Effector CD8-positive, alpha-beta T cell (primary cell): ENCODE data around the gene NAA40.
"Not testable (repeated sequence)": the region's sequence is repeated elsewhere in the genome, so short reads cannot be mapped to it uniquely, and the experiment has no call there.

Experiments used
- DNase-seq: peaks from one replicate; lab custom pipeline; 2025; lab: John Stamatoyannopoulos, UW

NAA40 gene

GRCh38 chr11:63939397-63939891 is 642 bp downstream of the NAA40 start:
- DNase-seq: no peak

DNA sequence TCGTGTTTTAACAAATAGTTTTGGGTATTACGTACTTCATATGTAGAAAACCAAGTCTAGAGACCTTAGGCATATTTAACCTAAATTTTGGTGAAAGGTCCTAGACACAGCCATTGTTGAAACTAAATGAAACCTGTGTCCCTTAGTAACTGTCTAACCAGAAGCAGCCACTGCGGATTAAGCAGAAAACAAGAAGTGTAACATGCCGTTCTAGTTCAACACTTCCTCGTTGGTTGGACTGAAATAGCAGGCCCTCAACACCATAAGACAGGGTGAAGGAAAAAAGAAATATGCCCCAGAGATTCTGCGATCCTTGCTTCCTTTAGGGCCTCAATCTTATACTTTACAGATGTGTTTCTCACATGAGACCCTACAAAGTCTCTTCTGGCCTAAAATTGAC is 2.0 kb downstream of the NAA40 start:
- no peak for DNase-seq

DNA sequence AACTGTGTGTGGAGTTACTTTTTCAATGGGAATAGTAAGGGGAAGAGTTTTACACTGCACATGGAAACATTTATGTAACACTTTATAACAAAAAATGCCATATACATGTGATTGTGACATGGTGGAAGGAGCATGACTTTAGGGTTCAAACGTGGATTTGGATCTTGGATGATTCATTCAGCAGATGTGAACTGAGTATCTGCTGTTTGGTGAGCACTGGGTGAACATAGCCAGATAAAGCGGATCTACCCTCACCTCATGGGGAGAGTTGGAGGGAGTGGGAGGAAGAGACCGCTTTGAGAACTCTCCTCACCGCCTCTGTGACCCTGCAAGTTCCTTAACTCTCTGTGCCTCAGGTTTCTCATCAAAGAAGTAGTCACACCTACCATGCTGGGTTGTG is 3.1 kb downstream of the NAA40 start:
- no peak for DNase-seq

DNA sequence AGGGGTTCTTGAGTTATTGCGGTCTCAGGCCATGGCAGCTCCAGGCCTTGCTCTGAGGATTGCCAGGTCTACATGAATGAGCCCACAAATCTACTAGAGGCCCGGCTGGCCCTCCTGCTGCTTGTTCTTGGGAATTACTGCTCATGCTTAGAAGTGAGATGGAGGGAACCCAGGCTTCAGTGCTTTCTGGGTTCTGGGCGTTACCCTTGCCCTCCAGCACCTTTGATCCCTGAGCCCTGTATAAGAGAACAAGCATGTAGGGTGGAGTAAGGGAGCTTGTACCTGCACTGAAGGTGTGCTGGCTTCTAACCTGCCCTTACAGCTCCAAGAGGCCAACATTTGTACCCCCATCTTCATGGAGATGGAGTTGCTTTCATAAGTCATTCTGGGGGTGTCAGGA is 4.0 kb downstream of the NAA40 start:
- no peak for DNase-seq

DNA sequence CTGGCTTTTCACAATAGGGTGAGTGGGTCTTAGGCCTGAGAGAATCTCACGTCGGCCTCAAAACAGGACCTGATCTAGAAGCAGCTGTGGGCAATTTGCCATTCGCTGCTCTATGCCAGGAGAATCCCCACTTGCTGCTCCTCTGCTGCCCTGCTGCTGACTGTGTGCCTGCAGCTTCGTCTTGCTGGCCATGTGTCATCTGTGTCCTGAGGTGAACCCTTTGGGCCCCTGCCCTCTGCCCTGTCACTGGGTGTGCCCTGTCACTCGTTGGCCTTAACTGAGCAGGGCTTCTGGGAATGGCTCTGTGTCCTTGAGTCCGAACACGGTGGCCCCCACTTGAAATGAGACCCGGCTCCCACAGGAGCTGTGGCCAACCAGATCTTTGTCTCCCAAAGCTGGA is 6.2 kb downstream of the NAA40 start:
- no peak for DNase-seq

DNA sequence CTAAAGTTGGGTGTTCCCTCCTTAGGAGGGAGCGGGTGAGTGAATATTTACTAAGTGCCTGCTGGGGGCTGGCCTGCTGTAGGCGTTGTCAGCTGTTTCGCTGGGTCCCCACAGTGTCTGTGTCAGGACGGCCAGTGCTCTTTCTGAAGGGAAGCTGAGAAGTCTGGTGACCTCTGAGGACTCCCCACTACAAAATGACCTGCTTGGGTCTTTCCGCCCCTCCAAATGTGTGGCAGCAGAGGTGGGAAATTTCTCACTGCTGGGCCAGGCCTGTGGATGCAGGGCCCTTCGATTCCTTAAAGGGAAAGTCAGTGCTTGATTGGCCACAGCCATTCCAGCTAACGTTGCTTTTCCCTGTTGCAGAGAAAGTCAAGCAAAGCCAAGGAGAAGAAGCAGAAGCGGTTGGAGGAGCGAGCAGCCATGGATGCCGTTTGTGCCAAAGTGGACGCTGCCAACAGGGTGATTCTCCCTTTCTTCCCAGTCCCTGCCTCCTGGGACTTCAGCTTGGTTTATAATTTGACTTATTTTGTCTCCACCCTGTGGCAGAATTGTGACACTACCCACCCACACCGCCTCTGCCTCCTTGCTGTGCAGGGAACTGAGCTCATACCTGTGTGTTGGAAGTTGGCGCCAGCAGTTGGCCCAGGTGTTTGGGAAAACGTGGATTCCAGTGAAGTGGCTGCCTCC is 6.8 kb downstream of the NAA40 start:
- peak; percentile 8 for DNase-seq

DNA sequence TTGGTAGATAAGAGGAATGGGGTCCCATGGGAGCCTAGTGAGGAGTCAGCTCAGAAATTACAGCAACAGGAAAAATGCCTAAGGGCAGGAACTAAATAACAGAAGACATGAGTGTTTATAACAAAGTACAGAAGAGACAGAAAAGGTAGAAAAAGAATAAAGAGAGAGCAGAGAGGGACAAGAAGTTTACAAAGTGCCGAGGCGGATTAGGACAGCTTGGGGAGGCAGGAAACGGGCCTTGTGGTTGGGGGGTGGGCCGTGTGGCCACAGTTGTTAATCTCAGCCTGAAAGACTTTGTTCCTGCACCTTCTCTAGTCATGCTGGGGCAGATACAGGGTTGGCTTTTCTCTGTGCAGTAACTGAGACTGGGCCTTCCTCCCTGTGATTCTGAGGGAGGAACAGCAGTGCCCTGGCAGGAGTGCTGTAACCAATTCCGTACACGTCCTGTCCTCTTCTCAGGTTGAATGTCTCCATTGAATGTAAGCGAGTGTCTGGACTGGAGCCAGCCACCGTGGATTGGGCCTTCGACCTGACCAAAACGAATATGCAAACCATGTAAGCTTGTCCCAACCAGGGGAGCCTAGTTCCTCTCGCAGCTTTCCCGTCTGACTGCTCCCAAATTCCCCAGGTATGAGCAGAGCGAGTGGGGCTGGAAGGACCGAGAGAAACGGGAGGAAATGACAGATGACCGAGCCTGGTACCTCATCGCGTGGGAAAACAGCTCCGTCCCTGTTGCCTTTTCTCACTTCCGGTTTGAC is 13.2 kb downstream of the NAA40 start:
- no peak for DNase-seq

- DNase-seq: no peak
These were observed 13.8 kb downstream of the NAA40 start for GRCh38 chr11:63952570-63952969.

GRCh38 chr11:63958008-63958407 is 19.2 kb downstream of the NAA40 start:
- DNase-seq: no peak

GRCh38 chr11:63961608-63962412 is 23.0 kb downstream of the NAA40 start:
- no peak for DNase-seq

- DNase-seq: not testable (repeated sequence)
These were observed 25.1 kb downstream of the NAA40 start for GRCh38 chr11:63963895-63964294.

GRCh38 chr11:63966444-63966843 is 27.6 kb downstream of the NAA40 start:
- DNase-seq: no peak

DNA sequence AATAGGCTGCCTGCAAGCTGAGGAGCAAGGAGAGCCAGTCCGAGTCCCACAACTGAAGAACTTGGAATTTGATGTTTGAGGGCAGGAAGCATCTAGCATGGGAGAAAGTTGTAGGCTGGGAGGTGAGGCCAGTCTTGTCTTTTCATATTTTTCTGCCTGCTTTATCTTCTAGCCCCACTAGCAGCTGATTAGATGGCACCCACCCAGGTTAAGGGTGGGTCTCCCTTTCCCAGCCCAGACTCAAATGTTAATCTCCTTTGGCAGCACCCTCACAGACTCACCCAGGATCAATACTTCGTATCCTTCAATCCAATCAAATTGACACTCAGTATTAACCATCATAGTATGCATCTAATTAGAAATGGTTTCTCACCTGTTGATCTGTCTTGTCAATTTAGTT is 30.7 kb downstream of the NAA40 start:
- no peak for DNase-seq

DNA sequence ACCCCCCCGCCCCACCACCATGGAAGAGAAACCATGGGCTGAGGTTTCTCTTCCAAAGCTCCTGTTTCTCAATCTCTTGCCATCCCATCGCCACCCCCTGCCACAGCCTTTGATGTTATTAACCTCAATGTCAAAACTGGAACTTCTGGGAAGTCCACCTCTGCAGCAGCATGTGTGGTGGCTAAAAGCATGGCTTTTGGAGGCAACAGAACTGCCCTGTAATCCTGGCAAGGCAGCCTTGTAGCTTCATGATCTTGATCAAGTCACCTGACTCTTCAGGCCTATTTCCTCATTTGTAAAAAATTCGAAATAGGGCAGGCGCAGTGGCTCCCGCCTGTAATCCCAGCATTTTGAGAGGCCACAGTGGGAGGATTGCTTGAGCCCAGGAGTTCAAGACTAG is 32.1 kb downstream of the NAA40 start:
- no peak for DNase-seq

GRCh38 chr11:63973912-63974258 is 35.1 kb downstream of the NAA40 start:
- DNase-seq: not testable (repeated sequence)

- peak; percentile 93 for DNase-seq
These were observed 35.7 kb downstream of the NAA40 start, which contains the start of gene COX8A for GRCh38 chr11:63974259-63975143. Gene COX8A (plus strand): TSS chr11:63974620. CDS start chr11:63974681, 61 bp downstream.

GRCh38 chr11:63978551-63979239 is 39.9 kb downstream of the NAA40 start:
- no peak for DNase-seq

DNA sequence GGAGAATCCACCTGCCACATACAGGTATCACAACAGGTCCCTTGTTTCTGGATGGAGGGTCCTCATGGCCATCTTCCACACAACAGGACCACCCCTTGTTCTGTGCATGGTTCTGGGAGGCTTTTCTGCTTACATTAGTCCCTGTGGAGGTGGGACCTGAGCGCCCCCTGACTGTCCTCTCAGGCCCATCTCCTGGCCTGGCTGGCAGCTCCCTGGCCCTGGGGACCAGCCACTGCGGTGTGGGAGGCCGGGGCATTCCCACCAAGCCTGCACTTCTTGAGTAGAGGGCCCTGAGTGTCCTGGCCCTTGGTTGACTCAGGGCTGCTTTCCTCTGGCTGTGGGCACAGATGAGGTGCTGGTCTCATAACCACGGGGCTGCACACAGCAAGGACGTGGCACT is 40.6 kb downstream of the NAA40 start:
- DNase-seq: no peak

GRCh38 chr11:63985812-63986155 is 47.0 kb downstream of the NAA40 start:
- DNase-seq: peak; percentile 34

- DNase-seq: peak; percentile 84
These were observed 47.5 kb downstream of the NAA40 start, which contains the start of gene OTUB1 for GRCh38 chr11:63986156-63986931. Gene OTUB1 (plus strand): TSS chr11:63986438. CDS start chr11:63986457, 19 bp downstream.
